Measurements from ENCODE around the gene PRELID1. TPM values are rescaled to one million over a fixed set of nuclear protein-coding genes. Genes with fewer than 3 reads are reported as not detected.

Gene PRELID1
- total and polyA plus RNA-seq, 12 donors: 32.3 to 166 (median 37.1) TPM

DNA sequence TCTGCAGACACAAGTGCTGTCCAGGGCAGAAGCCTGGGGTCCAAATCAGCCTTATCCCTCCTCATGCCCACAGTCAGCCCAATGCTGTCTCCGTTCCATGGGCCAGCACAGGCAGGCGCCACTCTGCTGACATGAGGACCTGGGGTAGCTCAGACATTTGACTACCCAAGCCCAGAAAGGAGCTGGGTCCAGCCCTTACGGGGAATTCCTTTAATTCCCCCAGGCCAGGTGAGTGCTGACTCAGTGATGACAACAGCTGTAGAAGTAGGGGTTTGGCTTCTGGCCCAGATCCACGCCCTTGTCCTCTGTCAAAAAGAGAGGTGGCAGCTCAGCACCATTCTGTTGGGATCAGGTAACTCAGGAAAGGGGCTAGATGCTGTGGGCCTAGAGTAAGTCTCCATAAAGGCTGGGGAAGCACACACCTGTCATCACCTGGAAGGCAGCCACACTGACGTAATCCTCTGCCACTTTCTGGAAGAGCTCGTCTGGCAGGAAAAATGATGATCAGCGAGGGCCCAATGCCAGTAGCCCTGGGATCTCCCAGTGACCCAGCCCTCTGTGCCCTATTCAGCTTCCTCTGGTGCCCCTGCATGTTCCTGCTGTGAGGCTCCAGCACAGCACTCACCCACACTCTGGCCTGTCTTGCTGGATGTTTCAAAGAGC, 2.0 kb upstream of the PRELID1 start:
- H3K4me1 ChIP-seq: peaks cover 23 to 85% (median 60%) of the 10 kb centered on the region in 9 donors

GRCh38 chr5:177302354-177303110, 1.1 kb upstream of the PRELID1 start:
- H3K27ac ChIP-seq: peak overlapping the region in 8 of 10 donors; percentile 72 to 97 (median 90)
- peaks cover 0 to 58% (median 7%) of the 10 kb centered on the region in 9 donors for H3K36me3 ChIP-seq
- no peaks in the 10 kb centered on the region for H3K9me3 ChIP-seq
- H3K27me3 ChIP-seq: no peaks in the 10 kb centered on the region
- TF ChIP-seq, protein P1, sequence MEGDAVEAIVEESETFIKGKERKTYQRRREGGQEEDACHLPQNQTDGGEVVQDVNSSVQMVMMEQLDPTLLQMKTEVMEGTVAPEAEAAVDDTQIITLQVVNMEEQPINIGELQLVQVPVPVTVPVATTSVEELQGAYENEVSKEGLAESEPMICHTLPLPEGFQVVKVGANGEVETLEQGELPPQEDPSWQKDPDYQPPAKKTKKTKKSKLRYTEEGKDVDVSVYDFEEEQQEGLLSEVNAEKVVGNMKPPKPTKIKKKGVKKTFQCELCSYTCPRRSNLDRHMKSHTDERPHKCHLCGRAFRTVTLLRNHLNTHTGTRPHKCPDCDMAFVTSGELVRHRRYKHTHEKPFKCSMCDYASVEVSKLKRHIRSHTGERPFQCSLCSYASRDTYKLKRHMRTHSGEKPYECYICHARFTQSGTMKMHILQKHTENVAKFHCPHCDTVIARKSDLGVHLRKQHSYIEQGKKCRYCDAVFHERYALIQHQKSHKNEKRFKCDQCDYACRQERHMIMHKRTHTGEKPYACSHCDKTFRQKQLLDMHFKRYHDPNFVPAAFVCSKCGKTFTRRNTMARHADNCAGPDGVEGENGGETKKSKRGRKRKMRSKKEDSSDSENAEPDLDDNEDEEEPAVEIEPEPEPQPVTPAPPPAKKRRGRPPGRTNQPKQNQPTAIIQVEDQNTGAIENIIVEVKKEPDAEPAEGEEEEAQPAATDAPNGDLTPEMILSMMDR (IDR thresholded peaks at IDR 0.05): no peak
- 28 to 34% methylated on average over 24 of the region's 24 CpGs for WGBS, 2 donors
- intact Hi-C loops (cut with DNase I): loop anchor here in 6 of 10 donors (5.0 to 10.0 kb wide), 3 partner anchors 185 to 190 kb away; no protein-coding TSS in a partner anchor
- H3K4me1 ChIP-seq: peaks cover 20 to 85% (median 52%) of the 10 kb centered on the region in 9 donors
- ATAC-seq (peak in 1 of 8 donors; percentile 3), DNase-seq (no peak)
- peak overlapping the region; percentile 67 to 100 (median 94) for H3K4me3 ChIP-seq

More for the DNA sequence above, 2.0 kb upstream of the PRELID1 start:
- intact Hi-C loops (cut with DNase I): loop anchor here in 6 of 10 donors (5.0 to 10.0 kb wide), 3 partner anchors 184 to 189 kb away; no protein-coding TSS in a partner anchor
- ATAC-seq (no peak), DNase-seq (no peak)
- H3K27me3 ChIP-seq: no peaks in the 10 kb centered on the region
- 59 to 62% methylated on average over 7 of the region's 7 CpGs for WGBS, 2 donors
- H3K36me3 ChIP-seq: peaks cover 0 to 50% (median 2%) of the 10 kb centered on the region in 9 donors
- H3K9me3 ChIP-seq: no peaks in the 10 kb centered on the region
- TF ChIP-seq, protein P1 (IDR thresholded peaks at IDR 0.05): no peak
- peak overlapping the region in 6 of 10 donors; percentile 9 to 97 (median 84) for H3K27ac ChIP-seq
- H3K4me3 ChIP-seq: peak overlapping the region in 4 of 10 donors; percentile 67 to 97 (median 96)

GRCh38 chr5:177303925-177304391, 359 bp downstream of the PRELID1 start:
- H3K4me1 ChIP-seq: peaks cover 20 to 91% (median 52%) of the 10 kb centered on the region in 9 donors
- H3K4me3 ChIP-seq: peak overlapping the region; percentile 67 to 100 (median 94)
- H3K27ac ChIP-seq: peak overlapping the region; percentile 72 to 97 (median 89)
- no peaks in the 10 kb centered on the region for H3K27me3 ChIP-seq
- TF ChIP-seq, protein P1 (IDR thresholded peaks at IDR 0.05): no peak
- no peaks in the 10 kb centered on the region for H3K9me3 ChIP-seq
- ATAC-seq: no peak
- 1 to 2% methylated on average over 25 of the region's 25 CpGs for WGBS, 2 donors
- intact Hi-C loops (cut with DNase I): loop anchor here in 6 of 10 donors (5.0 to 10.0 kb wide), 3 partner anchors 187 to 192 kb away; no protein-coding TSS in a partner anchor
- DNase-seq: no peak
- H3K36me3 ChIP-seq: peaks cover 0 to 47% (median 7%) of the 10 kb centered on the region in 9 donors
